NCI-H1436 (cell line): ENCODE data around the gene CTPS2.
"Not testable (repeated sequence)": the region's sequence is repeated elsewhere in the genome, so short reads cannot be mapped to it uniquely, and the experiment has no call there.

Source experiments
- DNase-seq: peaks from one replicate; lab custom pipeline; 2025; lab: John Stamatoyannopoulos, UW

The CTPS2 gene

DNA sequence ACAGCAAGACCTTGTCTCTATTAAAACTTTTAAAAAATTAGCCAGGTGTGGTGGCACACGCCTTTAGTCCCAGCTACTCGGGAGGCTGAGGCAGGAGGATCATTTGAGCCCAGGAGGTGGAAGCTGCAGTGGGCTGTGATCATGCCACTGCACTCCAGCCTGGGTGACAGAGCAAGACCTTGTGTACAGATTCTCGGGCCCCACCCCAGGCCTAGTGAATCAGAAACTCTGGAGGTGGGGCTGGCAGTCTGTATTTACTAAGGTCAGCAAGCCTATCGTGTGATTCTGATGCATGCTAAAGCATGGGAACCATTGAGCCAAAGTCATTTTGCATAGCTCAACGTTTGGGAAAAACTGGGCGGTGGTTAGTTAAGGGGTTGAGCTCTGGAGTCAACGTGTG lies 59.0 kb downstream of the CTPS2 start:
- DNase-seq, result no peak

DNA sequence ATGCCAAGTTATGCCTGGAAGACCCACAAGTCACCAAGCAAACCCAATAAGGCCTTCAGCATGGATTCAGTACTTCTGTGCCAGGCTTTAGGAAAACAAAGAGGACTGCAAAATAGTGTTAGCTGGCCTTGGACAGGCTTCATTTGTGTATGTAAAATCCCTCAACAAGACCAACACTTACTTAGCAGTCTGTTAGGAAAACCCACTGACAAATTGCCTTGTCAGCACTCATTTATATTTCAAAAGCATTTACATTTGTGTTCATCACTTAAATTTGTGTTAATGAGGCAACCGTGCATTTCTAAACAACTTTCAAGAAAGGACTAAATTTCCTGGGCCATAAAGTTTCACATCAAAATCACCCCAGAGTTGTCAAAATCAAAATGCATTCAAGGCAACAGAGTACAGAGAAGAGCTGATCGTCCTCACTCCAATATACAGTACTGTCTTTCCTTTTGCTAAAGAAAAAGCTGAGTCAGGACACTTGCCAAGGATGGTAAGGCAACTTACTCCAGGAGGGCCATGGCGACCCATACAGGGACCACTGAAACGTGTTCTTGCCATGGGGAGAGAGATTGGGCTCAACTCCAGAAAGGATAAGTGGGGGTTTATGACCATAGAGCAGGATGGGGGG lies 61.0 kb downstream of the CTPS2 start:
- no peak for DNase-seq

DNA sequence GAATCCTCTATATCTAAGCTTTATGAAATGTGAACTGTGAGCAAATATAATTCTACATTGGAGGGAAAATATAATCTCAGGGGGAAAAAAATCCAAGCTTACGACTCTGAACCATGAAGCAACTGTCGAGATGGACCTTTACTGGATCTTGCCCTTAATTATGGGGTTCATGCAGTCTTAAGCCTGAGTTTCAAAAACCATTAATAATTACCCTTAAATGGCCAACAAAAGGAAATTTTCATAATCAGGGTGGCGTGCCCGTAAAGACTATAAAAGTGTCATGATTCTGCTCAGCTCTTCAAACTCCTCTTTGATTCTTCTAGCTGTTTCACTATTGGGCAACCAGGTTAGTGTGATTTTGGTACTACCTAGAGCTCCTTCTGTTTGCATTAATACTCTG lies 62.6 kb downstream of the CTPS2 start, which contains the start of gene S100G:
TSS of gene S100G (plus strand) at position 301 of the 400 bp plus-strand sequence. CDS start 849 bp downstream, outside the sequence.
- no peak for DNase-seq

DNA sequence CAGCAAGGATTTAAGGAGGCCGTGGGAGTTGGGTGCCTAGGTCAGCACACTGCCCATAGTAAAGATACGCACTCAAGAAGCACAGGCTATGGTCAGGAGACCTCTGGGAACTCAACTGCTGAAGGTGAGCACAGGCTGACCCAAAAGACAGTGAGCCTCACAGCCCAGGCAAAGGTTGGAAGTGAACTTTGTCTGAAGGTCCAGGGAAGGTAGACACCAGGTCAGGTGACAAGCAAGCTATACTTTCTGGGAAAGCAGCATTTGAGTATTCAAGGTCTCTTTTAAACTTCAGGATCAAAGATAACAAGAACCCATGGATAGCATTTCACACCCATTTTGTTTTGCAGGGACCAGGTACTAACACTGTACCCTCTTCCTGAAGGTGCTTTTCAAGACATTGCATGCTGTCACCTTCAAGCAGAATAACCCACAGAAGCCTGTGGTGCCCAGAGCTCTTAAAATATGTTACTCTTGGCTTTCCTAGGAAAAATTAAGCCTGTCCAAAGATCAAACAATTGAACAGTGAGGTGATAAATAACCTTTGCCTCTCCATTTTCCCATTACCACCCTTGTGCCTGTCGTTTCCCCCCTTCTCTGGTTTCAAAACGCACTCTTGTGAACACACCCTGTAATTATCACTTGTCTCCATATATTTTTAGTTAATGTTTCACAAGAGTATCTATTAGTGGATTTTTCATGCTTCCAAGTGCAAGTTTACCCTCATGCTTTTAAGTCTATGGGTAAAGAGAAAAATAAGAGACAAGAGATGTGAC lies 65.9 kb downstream of the CTPS2 start:
- no peak for DNase-seq

DNA sequence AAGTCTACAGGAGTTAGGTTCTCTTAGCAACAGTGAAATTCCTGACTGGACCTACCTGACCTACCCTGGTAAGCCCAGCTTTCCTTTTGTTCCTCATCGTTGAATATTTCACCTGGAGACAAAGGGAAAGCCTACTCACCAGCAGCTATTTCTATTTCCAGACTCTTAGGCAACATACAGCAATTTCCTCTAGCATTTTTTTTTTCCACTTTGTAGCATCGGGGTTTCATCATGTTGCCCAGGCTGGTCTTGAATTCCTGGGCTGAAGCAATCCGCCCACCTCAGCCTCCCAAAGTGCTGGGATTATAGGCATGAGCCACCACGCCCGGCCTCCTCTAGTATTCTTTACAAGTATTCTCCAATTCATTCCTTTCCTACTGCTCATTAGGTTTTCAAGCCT lies 69.3 kb downstream of the CTPS2 start:
- DNase-seq, result no peak

DNA sequence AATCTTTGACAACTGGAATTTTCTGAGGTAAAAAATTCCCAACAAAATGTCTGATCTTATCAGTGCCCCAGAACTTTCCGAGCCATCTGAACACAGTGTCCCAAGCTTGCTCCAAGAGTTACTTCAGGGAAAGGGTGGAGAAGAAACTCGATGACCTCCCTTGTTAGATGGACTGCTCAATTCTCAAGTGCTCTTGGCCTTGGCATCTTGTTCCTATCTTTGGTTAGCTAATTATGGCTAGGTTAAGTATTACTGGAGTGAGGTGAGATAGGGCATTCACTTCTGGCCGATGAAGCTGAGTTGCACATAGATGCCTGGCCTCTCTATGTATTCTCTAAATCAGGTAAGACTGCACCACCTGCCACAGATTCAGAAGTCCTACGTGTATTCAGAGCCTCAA lies 71.6 kb downstream of the CTPS2 start:
- DNase-seq, result no peak

DNA sequence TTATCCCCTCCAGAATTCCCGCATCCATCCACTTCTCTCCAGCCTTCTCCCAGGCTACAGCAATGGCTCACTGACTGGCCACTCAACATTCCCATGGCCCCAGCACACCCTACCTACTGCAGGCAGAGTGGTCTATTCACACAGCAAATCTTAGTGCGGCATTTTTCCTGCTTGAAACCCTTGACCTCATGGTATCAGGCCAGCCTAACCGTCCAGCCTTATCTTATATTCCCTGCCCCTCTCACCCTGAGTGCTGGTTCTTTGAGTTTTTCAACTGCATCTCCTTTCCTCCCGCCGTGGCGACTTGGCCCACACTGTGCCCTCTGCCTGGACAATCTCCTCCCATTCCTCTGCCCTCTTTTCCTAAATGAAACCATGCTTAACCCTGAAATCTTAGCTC lies 72.5 kb downstream of the CTPS2 start:
- DNase-seq, result no peak

DNA sequence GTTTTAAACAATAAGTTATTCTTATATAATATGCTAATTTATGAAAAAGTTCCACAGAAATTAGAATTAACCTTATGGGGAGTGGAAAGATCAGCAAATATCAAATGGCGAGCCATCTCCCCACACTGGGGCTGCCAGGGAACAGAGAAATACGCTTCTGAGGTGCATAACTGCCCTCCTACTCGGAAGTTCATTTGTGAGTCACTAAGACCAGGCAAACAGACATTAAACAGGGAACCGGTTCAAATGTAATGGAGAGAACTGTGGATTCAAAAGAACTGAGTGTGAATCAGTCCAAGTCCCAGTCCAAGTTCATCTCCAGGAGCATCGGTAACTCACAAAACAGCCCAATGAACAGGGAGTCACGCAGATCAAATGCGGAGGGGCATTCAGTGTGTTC lies 73.9 kb downstream of the CTPS2 start:
- DNase-seq, result no peak

DNA sequence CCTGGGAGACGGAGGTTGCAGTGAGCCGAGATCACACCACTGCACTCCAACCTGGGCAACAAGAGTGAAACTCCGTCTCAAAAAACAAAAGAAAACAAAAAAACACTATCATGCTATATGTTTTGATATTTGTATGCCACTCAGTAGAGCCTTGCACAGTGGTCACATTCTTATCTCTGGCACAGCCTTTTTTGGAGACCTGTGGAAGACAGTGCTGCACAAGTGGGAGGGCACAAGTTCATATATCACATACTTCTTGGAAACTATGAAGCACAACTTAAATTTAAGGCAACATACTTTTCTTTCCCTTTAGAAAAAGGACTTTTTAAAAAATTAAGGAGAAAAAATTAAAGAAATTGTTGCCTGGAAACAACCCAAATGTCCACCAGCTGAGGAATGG lies 76.9 kb downstream of the CTPS2 start:
- no peak for DNase-seq

DNA sequence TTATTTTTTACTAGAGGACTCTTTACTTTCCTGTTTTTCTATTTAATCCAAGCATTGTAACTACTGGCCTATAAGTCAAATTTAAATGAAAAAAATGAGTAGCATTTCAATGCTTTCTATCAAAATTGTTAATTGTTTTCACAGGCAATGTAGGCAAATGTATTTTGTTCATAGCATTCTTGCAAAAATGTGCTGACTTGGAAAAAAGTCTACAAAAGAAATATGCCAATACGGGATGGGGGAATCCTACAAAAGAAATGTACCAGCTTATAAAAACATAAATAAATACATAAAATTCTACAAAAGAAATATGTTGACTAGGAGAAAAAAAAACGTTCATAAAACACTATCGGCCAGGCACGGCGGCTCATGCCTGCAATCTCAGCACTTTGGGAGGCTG lies 77.4 kb downstream of the CTPS2 start:
- DNase-seq, result no peak

DNA sequence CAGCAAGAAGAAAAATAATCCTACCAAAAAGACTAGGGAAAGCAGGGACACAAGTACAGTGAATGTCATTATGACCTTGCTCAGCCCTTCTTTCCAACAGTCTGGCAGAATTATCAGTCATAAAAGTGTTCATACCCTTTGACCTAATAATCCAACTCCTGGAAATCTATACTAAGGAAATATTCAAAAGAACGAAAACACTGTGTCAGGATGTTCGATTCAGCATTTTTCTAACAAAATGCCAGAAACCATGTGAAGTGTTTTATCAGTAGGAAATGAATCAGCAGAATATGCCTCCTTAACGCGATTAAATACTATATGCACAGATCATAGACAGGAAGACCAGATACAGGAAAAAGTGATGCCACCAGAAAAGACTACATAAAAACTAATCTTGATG lies 78.7 kb downstream of the CTPS2 start:
- no peak for DNase-seq

DNA sequence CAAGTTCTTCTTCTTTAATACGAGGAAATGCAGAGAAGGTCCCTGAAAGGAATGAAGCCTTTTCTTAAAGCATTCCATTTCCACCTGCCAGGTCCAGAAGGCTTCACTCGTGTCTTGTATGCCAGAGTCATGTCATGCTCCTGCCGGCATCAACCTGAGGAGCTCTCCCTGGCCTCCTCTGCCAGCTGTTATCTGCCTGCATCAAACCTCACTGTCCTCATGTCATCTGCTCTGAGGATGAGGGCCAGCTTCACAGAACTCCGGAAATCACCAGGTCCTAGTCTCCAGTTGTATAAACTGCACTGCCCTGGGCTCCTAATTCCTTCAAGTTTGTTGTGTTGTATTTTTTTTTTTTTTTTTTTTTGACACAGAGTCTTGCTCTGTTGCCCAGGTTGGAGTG lies 82.6 kb downstream of the CTPS2 start:
- DNase-seq, result no peak

DNA sequence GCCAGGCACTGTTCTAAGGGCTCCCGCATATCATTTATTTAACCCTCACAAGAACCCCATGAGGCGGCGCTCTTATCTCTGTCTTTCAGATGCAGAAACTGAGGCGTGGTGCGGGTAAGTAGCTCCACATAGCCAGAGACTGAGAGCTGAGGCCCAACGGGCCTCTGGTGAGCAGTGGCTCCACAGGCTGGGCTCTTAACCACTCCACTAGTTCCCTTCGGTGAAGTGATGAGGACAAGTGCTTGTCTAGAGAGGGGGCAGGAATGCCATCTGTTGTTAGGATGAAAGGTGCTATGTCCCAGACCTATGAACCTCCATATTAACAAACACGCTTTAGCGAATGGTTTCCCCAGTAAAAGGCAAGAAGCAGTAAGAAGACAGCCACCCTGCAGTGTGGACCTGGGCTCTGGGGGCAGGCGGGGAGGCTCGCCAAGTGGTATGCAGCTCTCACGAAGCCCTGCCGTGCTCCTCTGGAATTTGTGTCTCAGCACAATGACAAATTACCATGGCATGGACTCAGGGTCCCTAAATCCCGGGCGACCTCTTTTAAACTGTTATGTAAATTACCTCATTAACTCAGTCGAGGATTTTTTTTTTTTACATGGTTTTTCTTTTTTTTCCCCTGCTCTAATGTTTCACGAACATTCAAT lies 83.4 kb downstream of the CTPS2 start:
- DNase-seq, result no peak

DNA sequence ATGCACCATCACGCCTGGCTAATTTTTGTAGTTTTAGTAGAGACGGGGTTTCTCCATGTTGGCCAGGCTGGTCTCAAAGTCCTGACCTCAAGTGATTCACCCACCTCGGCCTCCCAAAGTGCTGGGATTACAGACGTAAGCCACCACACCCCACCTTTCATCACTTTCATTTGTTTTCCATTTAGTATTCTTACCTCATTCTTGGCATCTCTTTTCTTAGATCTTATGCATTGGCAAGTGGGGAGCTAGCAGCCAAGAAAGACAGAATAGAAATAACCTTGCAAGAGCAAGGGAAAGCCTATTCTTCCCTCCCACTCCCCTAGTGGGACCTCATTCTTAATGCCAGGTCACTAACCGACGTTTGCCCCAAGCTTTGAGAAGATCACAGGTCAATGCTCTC lies 84.0 kb downstream of the CTPS2 start:
- not testable (repeated sequence) for DNase-seq

DNA sequence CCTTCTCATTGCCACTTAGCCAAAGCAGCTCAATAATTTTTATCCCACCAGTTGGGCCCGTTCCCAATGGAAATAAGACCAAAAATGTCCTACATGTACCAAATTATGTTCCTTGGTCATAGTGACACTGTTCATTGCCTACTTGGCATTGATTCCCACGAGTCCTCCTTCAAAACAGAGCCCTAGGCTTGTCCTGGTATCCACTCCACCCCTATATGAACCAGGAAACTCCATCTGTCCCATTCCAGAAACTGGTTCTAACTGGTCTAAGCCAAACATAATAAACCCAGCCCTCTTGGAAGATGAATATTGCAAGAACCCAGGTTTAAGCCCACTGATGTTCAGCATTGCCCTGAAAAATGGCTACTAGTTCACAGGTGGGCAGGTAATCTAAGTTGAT lies 93.4 kb downstream of the CTPS2 start:
- no peak for DNase-seq

DNA sequence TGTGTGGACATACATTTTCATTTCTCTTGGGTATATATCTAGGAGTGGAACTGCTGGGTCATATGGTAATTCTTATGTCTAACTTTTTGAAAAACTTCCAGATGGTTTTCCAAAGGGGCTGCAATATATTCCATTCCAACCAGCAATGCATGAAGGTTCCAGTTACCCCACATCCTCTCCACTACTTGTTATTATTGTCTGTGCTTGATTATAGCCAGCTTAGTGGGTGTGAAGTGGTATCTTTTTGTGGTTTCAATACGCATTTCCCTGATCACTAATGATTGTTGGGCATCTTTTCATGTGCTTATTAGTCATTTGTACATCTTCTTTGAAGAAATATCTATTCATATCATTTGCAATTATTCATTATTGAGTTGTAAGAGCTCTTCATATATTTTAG lies 94.0 kb downstream of the CTPS2 start:
- no peak for DNase-seq

DNA sequence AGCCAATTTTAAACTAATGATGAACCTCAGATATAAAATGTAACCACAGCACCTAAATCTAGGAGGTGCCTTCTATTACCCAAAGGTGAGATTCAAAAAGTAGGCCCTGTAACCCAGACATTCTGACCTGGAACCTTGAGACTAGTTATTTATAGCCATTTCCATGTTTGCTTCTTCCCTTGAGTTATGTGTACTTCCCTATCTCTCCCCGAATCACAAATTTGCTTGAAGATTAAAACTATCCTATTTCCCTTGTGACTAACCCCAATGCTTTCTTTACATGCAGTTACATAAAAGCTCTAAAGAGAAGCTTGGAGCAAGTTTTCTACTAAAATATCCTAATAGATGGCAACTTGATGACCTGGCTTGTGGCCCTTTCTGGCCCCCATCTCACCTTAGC lies 95.1 kb downstream of the CTPS2 start:
- no peak for DNase-seq

DNA sequence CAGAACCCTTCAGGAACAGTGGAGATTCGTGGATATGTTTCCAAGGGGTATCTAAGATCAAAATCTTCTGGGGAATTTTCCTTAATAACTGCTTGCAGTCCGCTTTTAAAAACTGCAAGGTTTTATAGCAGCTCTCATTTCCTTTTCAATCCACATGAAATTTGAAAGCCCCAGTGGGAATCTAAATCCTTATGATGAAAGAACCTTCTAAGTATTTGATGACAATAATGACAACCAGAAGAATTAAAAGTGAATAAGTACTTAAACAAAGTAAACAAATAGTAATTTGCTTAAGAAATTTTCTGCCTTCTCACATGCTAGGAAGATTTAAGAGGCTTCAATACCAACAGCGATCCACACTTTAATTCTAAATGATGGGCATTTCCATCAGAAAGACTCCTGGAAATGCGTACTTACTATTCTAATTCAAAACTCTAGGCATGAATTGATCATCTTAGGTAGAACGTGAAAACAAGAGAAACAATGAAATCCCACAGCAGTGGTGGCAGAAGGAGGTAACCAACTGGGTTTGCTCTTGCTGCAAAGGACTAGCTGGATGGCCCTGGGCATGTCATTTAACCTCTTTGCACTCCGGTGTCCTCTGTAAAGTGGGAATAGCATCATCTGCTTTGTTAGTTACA lies 100.1 kb downstream of the CTPS2 start:
- no peak for DNase-seq

DNA sequence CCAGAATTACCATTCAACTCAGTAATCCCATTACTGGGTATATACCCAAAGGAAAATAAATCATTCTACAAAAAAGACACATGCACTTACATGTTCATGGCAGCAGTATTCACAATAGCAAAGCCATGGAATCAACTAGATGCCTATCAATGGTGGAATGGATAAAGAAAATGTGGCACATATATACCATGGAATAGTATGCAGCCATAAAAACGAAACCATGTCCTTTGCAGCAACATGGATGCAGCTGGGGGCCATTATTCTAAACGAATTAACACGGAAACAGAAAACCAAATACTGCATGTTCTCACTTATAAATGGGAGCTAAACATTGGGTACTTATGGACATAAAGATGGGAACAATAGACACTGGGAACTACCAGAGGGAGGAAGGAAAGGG lies 101.8 kb downstream of the CTPS2 start:
- DNase-seq, result not testable (repeated sequence)

DNA sequence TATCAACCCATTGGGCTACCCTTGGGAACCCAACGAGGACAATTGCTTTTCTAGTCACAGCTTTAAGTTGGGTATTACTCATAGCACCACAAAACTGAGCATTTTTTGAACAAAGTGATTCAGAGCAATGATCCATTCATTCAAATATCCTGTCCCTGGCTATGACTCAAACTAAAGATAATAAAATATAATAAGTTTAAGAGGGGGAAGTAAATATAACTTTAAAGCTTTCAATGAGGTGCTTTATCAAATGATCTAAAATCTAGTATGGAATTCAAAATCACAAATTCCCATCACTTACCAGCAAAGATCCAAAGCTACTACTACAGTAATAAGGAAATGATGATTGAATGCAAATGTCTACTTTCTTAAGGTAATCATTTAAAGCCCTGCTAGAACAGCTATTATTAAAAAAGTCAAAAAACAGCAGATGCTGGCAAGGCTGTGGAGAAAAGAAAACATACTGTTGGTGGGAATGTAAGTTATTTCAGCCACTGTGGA lies 102.3 kb downstream of the CTPS2 start:
- no peak for DNase-seq

DNA sequence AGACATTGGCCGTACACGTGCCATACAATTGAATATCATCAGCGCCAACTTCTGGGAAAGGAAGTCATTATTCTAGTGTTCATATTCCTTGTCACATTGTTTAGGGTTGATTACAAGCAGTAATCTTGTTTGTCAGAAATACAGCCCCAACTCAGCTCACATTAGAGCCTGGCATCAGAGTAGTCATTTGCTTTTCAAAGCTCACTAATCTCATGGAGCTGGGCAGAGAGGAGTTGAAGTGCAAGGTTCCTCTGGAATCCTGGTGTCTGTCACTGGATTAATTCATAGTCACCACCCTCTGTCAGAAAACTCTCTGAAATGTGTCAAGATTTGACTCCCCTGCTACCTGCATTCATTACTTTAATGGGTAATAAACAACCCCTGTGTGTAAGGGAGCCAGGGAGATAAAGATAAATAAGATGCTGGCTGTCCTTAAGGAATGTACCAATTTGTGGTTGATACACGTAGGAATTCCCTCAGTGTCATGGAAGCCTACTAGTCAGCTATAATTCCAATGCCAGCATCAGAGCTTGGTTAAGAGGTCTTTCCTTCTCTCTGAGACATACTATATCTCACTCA lies 106.2 kb downstream of the CTPS2 start:
- DNase-seq, result no peak

DNA sequence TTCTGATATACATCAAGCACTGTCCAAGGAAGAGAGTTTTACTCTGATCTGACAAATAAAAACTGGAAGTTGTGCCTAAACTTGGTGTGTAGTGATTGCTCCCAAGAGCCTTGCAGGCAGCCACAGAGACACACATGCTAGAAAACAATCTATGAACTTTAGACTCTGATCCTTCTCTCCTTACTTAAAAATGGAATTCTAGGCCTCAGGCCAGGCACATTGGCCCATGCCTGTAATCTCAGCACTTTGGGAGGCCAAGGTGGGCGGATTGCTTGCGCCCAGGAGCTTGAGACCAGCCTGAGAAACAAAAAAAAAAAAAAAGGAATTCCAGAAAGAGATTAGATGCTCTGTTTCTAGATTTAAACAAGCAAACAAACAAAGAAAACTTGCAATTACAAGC lies 108.1 kb downstream of the CTPS2 start:
- no peak for DNase-seq
